ENCODE data around the gene TRIP4. TPM values are rescaled to one million over a fixed set of nuclear protein-coding genes. Genes with fewer than 3 reads are reported as not detected.

Gene TRIP4
- polyA plus RNA-seq, 1 donor from 2014 or later: 20.8 TPM

DNA sequence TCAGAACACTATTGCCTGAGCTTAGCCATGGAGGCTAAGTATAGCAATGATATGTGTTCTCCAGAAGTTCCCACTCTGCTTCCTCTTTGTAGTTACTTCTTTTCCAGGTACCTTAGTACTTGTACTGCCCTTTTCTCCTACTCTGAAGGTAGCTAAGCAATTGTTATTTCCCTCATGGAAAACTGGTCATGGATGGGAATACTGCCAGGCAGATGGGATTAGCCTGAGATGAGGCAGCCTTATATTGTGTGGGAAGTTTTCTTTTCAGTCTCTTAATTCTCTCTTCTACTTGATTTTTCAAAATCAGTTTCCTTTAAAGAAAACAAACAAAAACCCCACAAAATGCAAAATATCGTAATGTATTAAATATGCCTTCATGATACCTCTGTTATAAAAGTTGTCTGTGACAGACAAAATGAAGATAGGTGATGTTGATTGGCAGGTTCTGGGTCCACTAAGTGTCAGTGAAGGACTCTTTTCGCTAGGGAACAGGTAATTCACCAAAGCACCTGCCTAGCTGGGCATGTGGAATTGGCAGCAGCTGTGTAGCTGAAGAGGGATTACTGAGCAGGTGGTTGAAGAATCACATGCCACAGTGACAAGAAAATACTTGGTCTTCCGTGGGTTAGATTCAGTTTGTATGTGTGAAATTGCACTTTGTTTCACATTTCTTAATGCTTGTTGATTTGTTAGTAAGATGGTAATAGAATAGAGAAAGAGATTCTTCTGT lies 76.8 kb downstream of the TRIP4 start:
- no peaks in the 10 kb centered on the region for H3K27me3 ChIP-seq (ENCODE audit: insufficient read depth, low read depth, low read length)
- H3K4me2 ChIP-seq (ENCODE audit: low read length): peak overlapping the region; percentile 37
- H3K79me2 ChIP-seq (replicated peaks; ENCODE audit: insufficient read depth, low read length): peaks cover 78% of the 10 kb centered on the region
- peak overlapping the region; percentile 68 for H3K4me3 ChIP-seq (ENCODE audit: low read length)
- no peak overlapping the region for H3K27ac ChIP-seq (ENCODE audit: low read length)
- peaks cover 5% of the 10 kb centered on the region for H4K20me1 ChIP-seq (ENCODE audit: insufficient read depth)
- H3K9me3 ChIP-seq (ENCODE audit: low read length): no peaks in the 10 kb centered on the region
- H3F3A ChIP-seq (ENCODE audit: insufficient read depth, low read length, poor library complexity, severe bottlenecking): peaks cover 2% of the 10 kb centered on the region
- H2AFZ ChIP-seq (ENCODE audit: low read depth, low read length): no peak overlapping the region
- H3K9ac ChIP-seq (ENCODE audit: low read length): no peak overlapping the region
- H3K9me2 ChIP-seq (ENCODE audit: insufficient read depth, low read length): no peaks in the 10 kb centered on the region
- TF ChIP-seq EP300 (conservative IDR thresholded peaks at IDR 0.05; ENCODE audit: poor library complexity, severe bottlenecking) (no peak), EZH2 (IDR thresholded peaks at IDR 0.05; ENCODE audit: borderline replicate concordance, insufficient read depth, low read length, poor library complexity, severe bottlenecking) (no peak), POLR2AphosphoS5 (IDR thresholded peaks at IDR 0.05) (no peak), SMC3 (conservative IDR thresholded peaks at IDR 0.05; ENCODE audit: poor library complexity) (no peak), TAF1 (IDR thresholded peaks at IDR 0.05; ENCODE audit: low read depth) (no peak), RAD21 (conservative IDR thresholded peaks at IDR 0.05) (no peak)
- TF ChIP-seq, protein P1, sequence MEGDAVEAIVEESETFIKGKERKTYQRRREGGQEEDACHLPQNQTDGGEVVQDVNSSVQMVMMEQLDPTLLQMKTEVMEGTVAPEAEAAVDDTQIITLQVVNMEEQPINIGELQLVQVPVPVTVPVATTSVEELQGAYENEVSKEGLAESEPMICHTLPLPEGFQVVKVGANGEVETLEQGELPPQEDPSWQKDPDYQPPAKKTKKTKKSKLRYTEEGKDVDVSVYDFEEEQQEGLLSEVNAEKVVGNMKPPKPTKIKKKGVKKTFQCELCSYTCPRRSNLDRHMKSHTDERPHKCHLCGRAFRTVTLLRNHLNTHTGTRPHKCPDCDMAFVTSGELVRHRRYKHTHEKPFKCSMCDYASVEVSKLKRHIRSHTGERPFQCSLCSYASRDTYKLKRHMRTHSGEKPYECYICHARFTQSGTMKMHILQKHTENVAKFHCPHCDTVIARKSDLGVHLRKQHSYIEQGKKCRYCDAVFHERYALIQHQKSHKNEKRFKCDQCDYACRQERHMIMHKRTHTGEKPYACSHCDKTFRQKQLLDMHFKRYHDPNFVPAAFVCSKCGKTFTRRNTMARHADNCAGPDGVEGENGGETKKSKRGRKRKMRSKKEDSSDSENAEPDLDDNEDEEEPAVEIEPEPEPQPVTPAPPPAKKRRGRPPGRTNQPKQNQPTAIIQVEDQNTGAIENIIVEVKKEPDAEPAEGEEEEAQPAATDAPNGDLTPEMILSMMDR (IDR thresholded peaks at IDR 0.05; ENCODE audit: poor library complexity, severe bottlenecking): no peak
- TF ChIP-seq, protein P2, sequence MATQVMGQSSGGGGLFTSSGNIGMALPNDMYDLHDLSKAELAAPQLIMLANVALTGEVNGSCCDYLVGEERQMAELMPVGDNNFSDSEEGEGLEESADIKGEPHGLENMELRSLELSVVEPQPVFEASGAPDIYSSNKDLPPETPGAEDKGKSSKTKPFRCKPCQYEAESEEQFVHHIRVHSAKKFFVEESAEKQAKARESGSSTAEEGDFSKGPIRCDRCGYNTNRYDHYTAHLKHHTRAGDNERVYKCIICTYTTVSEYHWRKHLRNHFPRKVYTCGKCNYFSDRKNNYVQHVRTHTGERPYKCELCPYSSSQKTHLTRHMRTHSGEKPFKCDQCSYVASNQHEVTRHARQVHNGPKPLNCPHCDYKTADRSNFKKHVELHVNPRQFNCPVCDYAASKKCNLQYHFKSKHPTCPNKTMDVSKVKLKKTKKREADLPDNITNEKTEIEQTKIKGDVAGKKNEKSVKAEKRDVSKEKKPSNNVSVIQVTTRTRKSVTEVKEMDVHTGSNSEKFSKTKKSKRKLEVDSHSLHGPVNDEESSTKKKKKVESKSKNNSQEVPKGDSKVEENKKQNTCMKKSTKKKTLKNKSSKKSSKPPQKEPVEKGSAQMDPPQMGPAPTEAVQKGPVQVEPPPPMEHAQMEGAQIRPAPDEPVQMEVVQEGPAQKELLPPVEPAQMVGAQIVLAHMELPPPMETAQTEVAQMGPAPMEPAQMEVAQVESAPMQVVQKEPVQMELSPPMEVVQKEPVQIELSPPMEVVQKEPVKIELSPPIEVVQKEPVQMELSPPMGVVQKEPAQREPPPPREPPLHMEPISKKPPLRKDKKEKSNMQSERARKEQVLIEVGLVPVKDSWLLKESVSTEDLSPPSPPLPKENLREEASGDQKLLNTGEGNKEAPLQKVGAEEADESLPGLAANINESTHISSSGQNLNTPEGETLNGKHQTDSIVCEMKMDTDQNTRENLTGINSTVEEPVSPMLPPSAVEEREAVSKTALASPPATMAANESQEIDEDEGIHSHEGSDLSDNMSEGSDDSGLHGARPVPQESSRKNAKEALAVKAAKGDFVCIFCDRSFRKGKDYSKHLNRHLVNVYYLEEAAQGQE (IDR thresholded peaks at IDR 0.05; ENCODE audit: borderline replicate concordance): no peak
- H3K36me3 ChIP-seq (ENCODE audit: insufficient read depth, low read length): no peaks in the 10 kb centered on the region

DNA sequence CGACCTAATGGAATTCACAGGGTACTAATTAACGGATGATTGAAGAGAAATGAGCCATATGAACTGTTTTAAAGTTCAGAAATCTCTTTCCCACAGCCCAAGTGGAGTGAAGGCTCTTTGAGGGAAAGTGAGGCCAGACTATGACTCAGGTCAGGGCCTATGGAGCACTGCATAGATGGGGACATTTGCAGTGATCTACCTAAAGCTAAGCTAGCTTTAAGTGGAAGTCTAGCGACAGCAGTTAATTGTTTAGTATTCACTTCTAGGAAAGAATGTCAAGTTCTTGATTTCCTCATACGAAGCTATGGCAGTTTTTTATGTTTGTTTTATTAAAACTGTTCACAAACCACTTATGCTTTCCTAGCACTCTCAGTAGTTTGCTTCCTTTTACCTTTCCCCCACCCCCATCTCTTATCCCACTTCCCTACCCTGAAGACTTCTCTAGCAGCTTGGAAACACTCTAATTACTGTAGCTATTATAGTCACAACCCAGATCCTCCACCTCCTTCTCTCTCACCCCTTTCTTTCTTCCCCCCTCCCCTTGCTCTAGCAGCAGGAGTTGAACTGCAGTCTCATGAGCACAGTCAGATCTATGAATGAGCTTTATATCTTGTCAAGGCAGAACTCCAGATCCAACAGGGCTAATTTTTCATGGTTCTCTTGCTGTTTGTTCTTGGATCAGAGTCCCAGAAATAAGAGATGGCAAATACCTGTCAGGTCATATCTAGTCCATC lies 78.9 kb downstream of the TRIP4 start:
- H3K4me3 ChIP-seq (ENCODE audit: low read length): peak overlapping the region; percentile 52
- no peaks in the 10 kb centered on the region for H3K36me3 ChIP-seq (ENCODE audit: insufficient read depth, low read length)
- peaks cover 5% of the 10 kb centered on the region for H4K20me1 ChIP-seq (ENCODE audit: insufficient read depth)
- peaks cover 2% of the 10 kb centered on the region for H3F3A ChIP-seq (ENCODE audit: insufficient read depth, low read length, poor library complexity, severe bottlenecking)
- H3K27me3 ChIP-seq (ENCODE audit: insufficient read depth, low read depth, low read length): no peaks in the 10 kb centered on the region
- peak overlapping the region; percentile 60 for H3K27ac ChIP-seq (ENCODE audit: low read length)
- H3K9me2 ChIP-seq (ENCODE audit: insufficient read depth, low read length): no peaks in the 10 kb centered on the region
- H2AFZ ChIP-seq (ENCODE audit: low read depth, low read length): no peak overlapping the region
- peak overlapping the region; percentile 45 for H3K9ac ChIP-seq (ENCODE audit: low read length)
- TF ChIP-seq POLR2AphosphoS5 (IDR thresholded peaks at IDR 0.05) (no peak), EP300 (conservative IDR thresholded peaks at IDR 0.05; ENCODE audit: poor library complexity, severe bottlenecking) (no peak), RAD21 (conservative IDR thresholded peaks at IDR 0.05) (no peak), TAF1 (IDR thresholded peaks at IDR 0.05; ENCODE audit: low read depth) (no peak), MXI1 (conservative IDR thresholded peaks at IDR 0.05; ENCODE audit: poor library complexity, severe bottlenecking) (no peak), EZH2 (IDR thresholded peaks at IDR 0.05; ENCODE audit: borderline replicate concordance, insufficient read depth, low read length, poor library complexity, severe bottlenecking) (no peak), SMC3 (conservative IDR thresholded peaks at IDR 0.05; ENCODE audit: poor library complexity) (no peak)
- TF ChIP-seq, protein P1 (IDR thresholded peaks at IDR 0.05; ENCODE audit: poor library complexity, severe bottlenecking): no peak
- TF ChIP-seq, protein P2 (IDR thresholded peaks at IDR 0.05; ENCODE audit: borderline replicate concordance): no peak
- peaks cover 95% of the 10 kb centered on the region for H3K79me2 ChIP-seq (replicated peaks; ENCODE audit: insufficient read depth, low read length)
- H3K4me2 ChIP-seq (ENCODE audit: low read length): peak overlapping the region; percentile 60
- no peaks in the 10 kb centered on the region for H3K9me3 ChIP-seq (ENCODE audit: low read length)
